Keratinocyte (primary cell): ENCODE measurements around the gene NT5DC4. TPM values are rescaled to one million over a fixed set of nuclear protein-coding genes. Genes with fewer than 3 reads are reported as not detected.

Source experiments
- DNase-seq: peaks from one replicate; pipeline ENCODE4 v3.0.0-alpha.2; 2011; ENCODE audit warnings: low read depth, missing footprints, low spot score
- FAIRE-seq: peaks from 2 replicates; lab custom pipeline; 2011; peaks lifted over from hg19 to GRCh38; lab: Jason Lieb, UNC
- H2AFZ ChIP-seq: 2 replicates; pipeline ENCODE4 v1.6.0; 2012; ENCODE audit warnings: low read length, control low read depth, inconsistent platforms; ENCODE audit not compliant: control insufficient read depth
- H3K27ac ChIP-seq: 2 replicates; pipeline ENCODE4 v1.5.1; 2011; ENCODE audit warnings: low read length; ENCODE audit not compliant: control insufficient read depth, insufficient read depth
- H3K27me3 ChIP-seq: 3 replicates; pipeline ENCODE4 v1.6.0; 2011; ENCODE audit warnings: low read length; ENCODE audit not compliant: control insufficient read depth, insufficient read depth; ENCODE audit errors: extremely low read depth
- H3K36me3 ChIP-seq, 2 experiments: 2 replicates in 1 of 2; 3 replicates in 1 of 2; pipeline ENCODE4 v1.5.1; 2011; ENCODE audit warnings: low read length in 2 of 2, mild to moderate bottlenecking in 1 of 2; ENCODE audit not compliant: control insufficient read depth in 2 of 2, insufficient read depth in 2 of 2; ENCODE audit errors: extremely low read depth in 1 of 2
- H3K4me1 ChIP-seq: 3 replicates; pipeline ENCODE4 v1.5.1; 2011; ENCODE audit warnings: low read length; ENCODE audit not compliant: control insufficient read depth, insufficient read depth; ENCODE audit errors: extremely low read depth
- H3K4me2 ChIP-seq: 3 replicates; pipeline ENCODE4 v1.6.0; 2011; ENCODE audit warnings: low read depth, low read length; ENCODE audit not compliant: control insufficient read depth, insufficient read depth; ENCODE audit errors: extremely low read depth
- H3K4me3 ChIP-seq, 3 experiments: fragments of 200-600 bp in 1 of 3; sonication (generic) in 1 of 3; 2 replicates in 2 of 3; 3 replicates in 1 of 3; pipeline ENCODE4 v1.5.1; 2011 to 2016; ENCODE audit warnings: low read length in 3 of 3, mild to moderate bottlenecking in 3 of 3, control low read depth in 2 of 3, inconsistent platforms in 1 of 3, low read depth in 1 of 3, mixed read lengths in 1 of 3, mixed run types in 1 of 3, moderate library complexity in 1 of 3; ENCODE audit not compliant: control insufficient read depth in 2 of 3, insufficient read depth in 2 of 3; ENCODE audit errors: extremely low read depth in 1 of 3
- H3K79me2 ChIP-seq: 2 replicates; pipeline ENCODE4 v1.6.0; 2012; ENCODE audit warnings: low read length; ENCODE audit not compliant: control insufficient read depth, insufficient read depth
- H3K9ac ChIP-seq: 3 replicates; pipeline ENCODE4 v1.6.0; 2011; ENCODE audit warnings: low read length; ENCODE audit not compliant: control insufficient read depth, insufficient read depth; ENCODE audit errors: extremely low read depth
- H3K9me1 ChIP-seq: 3 replicates; pipeline ENCODE4 v1.6.0; 2011; ENCODE audit warnings: low read length; ENCODE audit not compliant: control insufficient read depth, insufficient read depth; ENCODE audit errors: extremely low read depth
- H3K9me3 ChIP-seq: 2 replicates; pipeline ENCODE4 v1.5.1; 2012; ENCODE audit warnings: low read depth, low read length; ENCODE audit not compliant: control insufficient read depth
- H4K20me1 ChIP-seq: 3 replicates; pipeline ENCODE4 v1.6.0; 2011; ENCODE audit warnings: low read length; ENCODE audit not compliant: control insufficient read depth, insufficient read depth; ENCODE audit errors: extremely low read depth
- EZH2 ChIP-seq: IDR thresholded peaks from one replicate; pipeline ENCODE4 v1.6.1; 2012; ENCODE audit warnings: inconsistent platforms, mild to moderate bottlenecking, low read length, moderate library complexity
- dilution Hi-C: fragments of 300-500 bp; cut with MboI; formaldehyde crosslinking; loops from one replicate; pipeline ENCODE4 v1.7.0; 2020; ENCODE audit warnings: low sequenced_read_pairs; ENCODE audit not compliant: extremely low pct_ligation_motif_present
- polyA plus RNA-seq, 5 experiments: library from polyadenylated mRNA; depleted of rRNA in 3 of 5; stranded (reverse) in 3 of 5; stranded (forward) in 1 of 5; unstranded in 1 of 5; fragments of >200 nt; gene quantifications; 1 replicate in 1 of 5; 2 replicates in 3 of 5; 3 replicates in 1 of 5; pipeline versions ENCODE4 v1.2.1 to v1.2.3, GENCODE V29; 2011 to 2012; ENCODE audit warnings: missing spikeins in 2 of 5, low read depth in 1 of 5, low replicate concordance in 1 of 5
- TF ChIP-seq, protein P1 (sequence below), 3 experiments: IDR thresholded peaks in 1 of 3; conservative IDR thresholded peaks in 1 of 3; optimal IDR thresholded peaks in 1 of 3; 2 replicates in 2 of 3; 3 replicates in 1 of 3; pipeline versions ENCODE3 to v1.5.1; 2011; ENCODE audit warnings: low read length in 3 of 3, mild to moderate bottlenecking in 3 of 3, moderate library complexity in 2 of 3, control low read depth in 1 of 3, inconsistent platforms in 1 of 3; ENCODE audit not compliant: insufficient read depth in 2 of 3; ENCODE audit errors: extremely low read depth in 1 of 3

The NT5DC4 gene
- polyA plus RNA-seq, 1 donor (not counting 4 experiments of a cell fraction or from before 2014, with no cell fraction given): 1.00 TPM

DNA sequence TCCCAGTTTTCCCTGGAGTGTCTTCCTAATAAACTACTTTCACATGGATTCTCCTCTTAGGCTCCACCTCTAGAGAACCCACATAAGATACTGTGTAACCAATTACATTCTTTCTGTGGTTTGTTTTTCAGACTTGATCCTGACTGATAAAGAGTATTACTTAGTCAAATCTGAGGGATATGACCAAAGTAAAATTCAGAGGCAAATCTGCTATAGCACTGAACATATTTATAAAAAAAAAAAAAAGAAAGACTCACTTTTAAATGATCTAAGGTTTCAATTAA is 29.7 kb downstream of the NT5DC4 start:
- TF ChIP-seq, protein P1, sequence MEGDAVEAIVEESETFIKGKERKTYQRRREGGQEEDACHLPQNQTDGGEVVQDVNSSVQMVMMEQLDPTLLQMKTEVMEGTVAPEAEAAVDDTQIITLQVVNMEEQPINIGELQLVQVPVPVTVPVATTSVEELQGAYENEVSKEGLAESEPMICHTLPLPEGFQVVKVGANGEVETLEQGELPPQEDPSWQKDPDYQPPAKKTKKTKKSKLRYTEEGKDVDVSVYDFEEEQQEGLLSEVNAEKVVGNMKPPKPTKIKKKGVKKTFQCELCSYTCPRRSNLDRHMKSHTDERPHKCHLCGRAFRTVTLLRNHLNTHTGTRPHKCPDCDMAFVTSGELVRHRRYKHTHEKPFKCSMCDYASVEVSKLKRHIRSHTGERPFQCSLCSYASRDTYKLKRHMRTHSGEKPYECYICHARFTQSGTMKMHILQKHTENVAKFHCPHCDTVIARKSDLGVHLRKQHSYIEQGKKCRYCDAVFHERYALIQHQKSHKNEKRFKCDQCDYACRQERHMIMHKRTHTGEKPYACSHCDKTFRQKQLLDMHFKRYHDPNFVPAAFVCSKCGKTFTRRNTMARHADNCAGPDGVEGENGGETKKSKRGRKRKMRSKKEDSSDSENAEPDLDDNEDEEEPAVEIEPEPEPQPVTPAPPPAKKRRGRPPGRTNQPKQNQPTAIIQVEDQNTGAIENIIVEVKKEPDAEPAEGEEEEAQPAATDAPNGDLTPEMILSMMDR (optimal IDR thresholded peaks at IDR 0.05 in 1 of 3, IDR thresholded peaks at IDR 0.05 in 1 of 3, conservative IDR thresholded peaks at IDR 0.05 in 1 of 3; ENCODE audit: extremely low read depth in 1 of 3, insufficient read depth in 2 of 3, low read length in 3 of 3): no peak
- no peak for TF ChIP-seq EZH2
- no peaks in the 10 kb centered on the region for H4K20me1 ChIP-seq
- no peak overlapping the region for H3K4me2 ChIP-seq
- no peak overlapping the region for H3K27ac ChIP-seq
- no peaks in the 10 kb centered on the region for H3K9me1 ChIP-seq
- FAIRE-seq: no peak
- H3K4me1 ChIP-seq: peaks cover 4% of the 10 kb centered on the region
- H3K4me3 ChIP-seq: no peak overlapping the region
- no peaks in the 10 kb centered on the region for H3K27me3 ChIP-seq
- dilution Hi-C loops: no loop called here
- DNase-seq: no peak
- peaks cover 58% of the 10 kb centered on the region for H3K79me2 ChIP-seq
- no peak overlapping the region for H2AFZ ChIP-seq
- H3K9ac ChIP-seq: no peak overlapping the region
- peaks cover 0 to 41% of the 10 kb centered on the region in 2 experiments for H3K36me3 ChIP-seq
- H3K9me3 ChIP-seq: no peaks in the 10 kb centered on the region

DNA sequence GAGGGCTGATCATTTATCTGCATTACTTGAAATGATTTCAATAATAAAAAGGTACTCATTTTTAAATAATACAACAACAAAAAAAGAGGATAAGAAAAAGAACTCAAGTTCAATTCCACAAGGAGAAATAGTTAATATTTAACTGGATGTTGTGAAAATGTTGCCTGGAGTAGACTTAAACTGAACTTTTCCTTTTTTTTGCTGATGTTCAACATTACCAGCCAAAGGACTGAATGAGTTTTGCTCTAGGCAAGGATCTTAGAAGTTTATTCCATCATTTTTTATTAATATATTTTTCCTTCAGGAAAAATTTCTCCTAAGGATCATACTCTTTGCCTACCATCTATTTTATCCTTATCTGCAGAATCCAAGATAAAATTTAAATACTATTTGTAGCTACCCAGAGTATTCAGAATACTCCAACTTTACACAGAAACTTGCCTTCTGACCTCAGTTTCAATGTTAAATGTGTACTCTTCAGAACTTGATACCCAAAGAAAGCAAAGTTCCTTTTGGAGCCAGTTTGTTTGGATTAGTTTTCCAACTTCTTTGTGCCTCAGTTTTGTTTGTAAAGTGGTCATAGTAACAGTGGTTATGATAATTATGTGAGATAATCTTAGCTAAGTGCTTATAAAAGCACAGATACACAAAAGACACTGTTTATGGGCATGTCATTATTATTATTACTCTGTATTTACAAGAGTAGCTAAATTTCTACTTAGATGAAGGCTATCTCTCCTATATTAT is 30.8 kb downstream of the NT5DC4 start:
- no peak for TF ChIP-seq EZH2
- TF ChIP-seq, protein P1 (optimal IDR thresholded peaks at IDR 0.05 in 1 of 3, IDR thresholded peaks at IDR 0.05 in 1 of 3, conservative IDR thresholded peaks at IDR 0.05 in 1 of 3; ENCODE audit: extremely low read depth in 1 of 3, insufficient read depth in 2 of 3, low read length in 3 of 3): no peak
- no peak overlapping the region for H2AFZ ChIP-seq

More for the DNA sequence above, 30.8 kb downstream of the NT5DC4 start:
- H3K4me2 ChIP-seq: no peak overlapping the region
- no peaks in the 10 kb centered on the region for H3K27me3 ChIP-seq
- H4K20me1 ChIP-seq: no peaks in the 10 kb centered on the region
- DNase-seq (no peak), FAIRE-seq (no peak)
- H3K9me1 ChIP-seq: no peaks in the 10 kb centered on the region
- dilution Hi-C loops: no loop called here
- H3K4me1 ChIP-seq: peaks cover 4% of the 10 kb centered on the region
- no peak overlapping the region for H3K27ac ChIP-seq
- no peak overlapping the region for H3K9ac ChIP-seq
- peaks cover 59% of the 10 kb centered on the region for H3K79me2 ChIP-seq
- H3K4me3 ChIP-seq: no peak overlapping the region
- peaks cover 0 to 46% of the 10 kb centered on the region in 2 experiments for H3K36me3 ChIP-seq
- H3K9me3 ChIP-seq: no peaks in the 10 kb centered on the region
